HL-60 (cell line): ENCODE data around the gene TBC1D22A.

Experiments
- CTCF ChIP-seq: IDR thresholded peaks from one replicate; pipeline ENCODE4 v1.5.1; 2011; ENCODE audit warnings: low read length, control low read depth, inconsistent platforms; ENCODE audit not compliant: insufficient read depth
- POLR2AphosphoS5 ChIP-seq: IDR thresholded peaks from 2 replicates; pipeline ENCODE4 v1.6.1; 2012; ENCODE audit warnings: low read depth
- REST ChIP-seq: IDR thresholded peaks from 2 replicates; pipeline ENCODE4 v1.6.1; 2012; ENCODE audit warnings: low read depth; ENCODE audit not compliant: insufficient replicate concordance

- TF ChIP-seq REST, result no peak
- no peak for TF ChIP-seq CTCF
- TF ChIP-seq POLR2AphosphoS5, result no peak
Observed at GRCh38 chr22:47126344-47126811, 363.9 kb downstream of the TBC1D22A start.
